ENCODE measurements around the gene HES1.

Gene HES1

GRCh38 chr3:194165271-194166018 lies 29.5 kb downstream of the HES1 start:
- DNase-seq (ENCODE audit: low read depth in 3 of 3, low spot score in 1 of 3), result no peak

- no peak for DNase-seq (ENCODE audit: low read depth in 3 of 3, low spot score in 1 of 3)
These were observed 30.9 kb downstream of the HES1 start for GRCh38 chr3:194166682-194167479.

- DNase-seq (ENCODE audit: low read depth in 3 of 3, low spot score in 1 of 3), result no peak
These were observed 31.7 kb downstream of the HES1 start for GRCh38 chr3:194167480-194168282.

DNA sequence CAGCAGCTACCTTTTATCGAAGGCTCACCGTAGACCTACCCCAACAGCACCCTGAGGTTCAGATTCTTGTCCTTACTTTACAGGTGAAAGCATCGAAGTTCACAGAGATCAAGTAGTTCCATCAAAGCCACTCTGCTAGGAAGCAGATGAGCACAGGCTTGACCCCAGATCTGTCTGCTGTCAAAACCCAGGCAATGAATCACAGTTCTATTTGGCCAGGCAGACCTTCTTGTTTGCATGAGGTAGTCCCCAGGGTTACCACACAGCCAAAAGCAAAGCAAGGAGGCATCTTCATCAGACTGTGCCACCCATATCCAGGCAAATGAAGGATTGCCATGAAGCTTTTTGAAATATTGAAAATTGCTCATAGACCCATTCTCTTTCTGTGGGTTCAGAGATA lies 33.0 kb downstream of the HES1 start:
- no peak for DNase-seq (ENCODE audit: low read depth in 3 of 3, low spot score in 1 of 3)

GRCh38 chr3:194169595-194169994 lies 33.6 kb downstream of the HES1 start:
- DNase-seq (ENCODE audit: low read depth in 3 of 3, low spot score in 1 of 3), result no peak

DNA sequence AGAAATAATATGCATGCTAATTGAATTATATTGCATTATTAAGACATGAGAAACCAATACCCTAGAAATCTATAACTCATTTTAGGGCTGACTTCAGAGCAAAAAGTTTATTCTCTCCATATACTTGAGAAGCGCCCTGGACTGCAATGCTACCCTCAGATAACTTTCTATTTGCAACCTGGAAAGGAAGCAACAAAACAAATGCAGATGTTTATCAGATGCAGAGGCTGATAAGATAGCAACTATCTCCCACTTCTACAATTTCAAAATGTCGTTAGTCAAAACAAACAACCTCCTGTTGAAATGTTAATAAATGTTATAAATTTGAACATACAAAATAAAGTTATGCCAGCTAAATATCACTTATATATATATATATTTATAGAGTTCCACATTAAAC lies 34.8 kb downstream of the HES1 start:
- DNase-seq (ENCODE audit: low read depth in 3 of 3, low spot score in 1 of 3), result no peak

GRCh38 chr3:194174406-194174805 lies 38.5 kb downstream of the HES1 start:
- DNase-seq (ENCODE audit: low read depth in 3 of 3, low spot score in 1 of 3), result no peak

DNA sequence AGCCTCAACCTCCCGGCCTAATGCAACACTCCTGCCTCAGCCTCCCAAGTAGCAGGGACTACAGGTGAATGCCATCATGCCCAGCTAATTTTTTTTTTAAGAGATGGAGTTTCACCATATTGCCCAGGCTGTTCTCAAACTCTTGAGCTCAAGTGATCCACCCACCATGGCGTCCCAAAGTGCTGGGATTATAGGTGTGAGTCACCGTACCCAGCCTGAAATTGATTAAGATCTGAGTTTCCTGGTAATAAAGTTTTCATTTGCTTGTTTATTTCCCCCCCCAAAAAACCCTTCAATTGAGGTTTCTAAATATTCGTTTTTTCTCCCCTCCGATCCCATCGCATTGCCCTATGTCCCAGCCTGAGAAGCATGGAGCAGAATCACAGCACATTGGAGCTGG lies 39.0 kb downstream of the HES1 start:
- no peak for DNase-seq (ENCODE audit: low read depth in 3 of 3, low spot score in 1 of 3)

GRCh38 chr3:194176274-194176991 lies 40.5 kb downstream of the HES1 start:
- DNase-seq (ENCODE audit: low read depth in 3 of 3, low spot score in 1 of 3), result no peak

GRCh38 chr3:194177141-194177540 lies 41.2 kb downstream of the HES1 start:
- DNase-seq (ENCODE audit: low read depth in 3 of 3, low spot score in 1 of 3), result no peak

DNA sequence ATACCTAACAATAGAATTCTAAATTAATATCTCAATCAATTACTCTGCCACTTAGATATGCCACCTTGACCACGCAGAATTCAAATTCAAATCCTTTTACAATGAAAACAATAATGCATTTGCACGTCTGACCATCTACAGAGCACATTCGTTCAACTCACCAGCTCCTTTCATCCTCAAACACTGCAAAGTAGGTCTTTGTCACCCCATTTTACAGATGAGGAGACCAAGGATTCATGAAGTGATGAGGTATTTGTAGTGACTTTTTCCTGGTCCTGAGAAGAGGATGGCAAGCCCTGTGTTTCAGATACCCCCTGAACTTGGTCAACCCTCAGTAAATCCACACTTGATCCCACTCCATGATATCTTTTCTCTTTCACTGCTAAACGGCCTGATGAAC lies 42.2 kb downstream of the HES1 start:
- no peak for DNase-seq (ENCODE audit: low read depth in 3 of 3, low spot score in 1 of 3)

DNA sequence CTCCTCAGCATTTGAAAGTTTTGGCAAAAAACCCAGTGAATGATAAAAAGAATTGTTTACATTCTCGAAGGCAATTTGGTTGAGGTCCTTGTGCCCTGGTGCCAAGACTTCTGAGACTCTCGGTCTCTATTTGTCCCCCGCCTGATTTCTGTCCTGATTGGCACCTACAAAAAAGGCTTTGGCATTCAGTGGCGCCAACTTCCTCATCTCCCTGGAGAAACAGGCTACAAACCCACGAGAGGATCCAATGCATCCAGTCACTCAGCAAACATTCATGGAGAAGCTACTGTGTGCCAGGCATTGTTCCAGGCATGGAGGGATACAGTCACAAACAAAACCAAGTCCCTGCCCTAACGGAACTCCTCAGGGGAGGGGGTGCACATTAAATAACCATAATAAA lies 42.7 kb downstream of the HES1 start:
- no peak for DNase-seq (ENCODE audit: low read depth in 3 of 3, low spot score in 1 of 3)

DNA sequence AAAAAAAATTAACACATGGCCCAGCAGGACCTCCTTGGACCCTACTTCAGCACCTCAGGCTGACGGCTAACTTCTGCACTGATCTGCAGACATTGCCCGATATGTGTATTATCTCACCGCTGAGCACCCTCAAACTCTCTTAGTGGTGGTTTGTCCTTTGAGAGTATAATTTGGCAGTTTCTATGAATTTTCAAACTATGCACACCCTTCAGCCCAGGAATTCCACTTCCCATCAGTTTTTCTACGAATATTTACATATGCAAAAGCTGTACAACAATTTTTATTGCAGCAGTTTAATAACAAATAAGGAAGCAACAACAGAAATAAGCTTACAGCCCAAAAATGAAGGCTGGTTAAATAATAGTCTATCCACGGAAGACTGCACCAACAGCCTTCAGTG lies 44.6 kb downstream of the HES1 start:
- no peak for DNase-seq (ENCODE audit: low read depth in 3 of 3, low spot score in 1 of 3)

DNA sequence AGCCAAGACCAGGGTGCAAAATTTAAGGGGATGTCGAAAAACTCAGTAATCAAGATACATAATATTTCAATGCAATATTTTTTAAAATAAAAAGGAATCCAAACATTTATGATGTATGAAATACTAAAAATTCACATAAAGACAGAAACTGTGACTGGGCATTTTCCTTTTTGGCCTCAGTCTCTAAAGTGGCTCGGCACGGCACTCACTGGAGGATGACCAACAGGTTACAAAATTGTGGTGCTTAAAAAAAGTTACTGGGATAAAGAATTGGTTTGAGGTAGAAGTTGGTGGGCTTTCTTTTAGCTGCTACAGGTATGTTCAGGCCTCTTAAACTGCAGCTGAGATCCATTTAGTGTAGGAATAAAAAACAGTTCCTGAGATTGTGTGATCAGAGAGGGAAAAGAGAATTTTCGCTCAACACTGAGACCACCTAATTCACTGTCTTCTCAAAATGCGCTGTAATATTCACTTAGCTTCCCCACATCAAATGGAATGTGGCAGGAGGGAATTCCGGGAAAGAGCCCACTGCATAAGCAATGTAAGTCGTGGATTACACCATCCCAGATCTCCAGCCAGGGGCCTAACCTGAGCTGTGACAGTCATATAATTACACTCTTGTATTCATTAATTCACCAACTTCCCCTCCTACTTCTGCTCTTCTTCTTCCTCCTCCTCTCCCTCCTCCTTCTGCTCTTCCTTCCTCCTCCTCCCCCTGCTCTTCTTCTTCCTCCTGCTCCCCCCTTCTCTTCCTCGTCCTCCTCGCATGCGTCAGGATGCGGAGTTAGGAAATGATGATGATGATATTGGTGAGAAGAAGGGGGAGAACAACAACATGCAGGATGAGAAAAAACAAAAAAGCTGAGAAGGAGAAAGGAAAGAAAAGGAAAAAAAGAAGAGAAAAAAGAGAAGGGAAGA lies 45.9 kb downstream of the HES1 start:
- no peak for DNase-seq (ENCODE audit: low read depth in 3 of 3, low spot score in 1 of 3)

GRCh38 chr3:194183271-194183670 lies 47.3 kb downstream of the HES1 start:
- DNase-seq (ENCODE audit: low read depth in 3 of 3, low spot score in 1 of 3), result no peak

DNA sequence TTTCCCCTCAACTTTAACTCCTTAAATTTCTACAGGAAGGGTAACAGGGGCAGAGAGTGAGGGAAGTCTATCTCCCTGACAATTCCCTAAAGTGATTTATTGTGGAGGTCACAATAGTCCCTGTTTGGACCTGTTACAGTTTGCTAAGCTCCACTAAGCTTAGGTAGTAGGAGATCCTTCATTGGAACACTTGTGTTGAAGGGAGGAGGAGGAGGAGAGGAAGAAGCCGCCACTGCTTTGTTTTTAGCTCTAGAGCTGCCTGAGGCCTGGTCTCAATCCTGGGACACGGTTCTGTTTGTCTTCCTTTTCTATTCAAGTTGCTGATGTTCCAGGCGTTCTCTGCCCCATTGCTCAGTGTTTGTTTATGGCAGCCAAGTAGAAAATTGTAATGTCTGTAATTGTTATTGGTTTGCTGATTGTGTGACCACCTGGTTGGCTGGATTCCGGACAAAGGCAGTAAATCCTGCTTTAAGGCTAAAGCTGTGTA lies 48.4 kb downstream of the HES1 start:
- no peak for DNase-seq (ENCODE audit: low read depth in 3 of 3, low spot score in 1 of 3)

GRCh38 chr3:194184801-194185200 lies 48.9 kb downstream of the HES1 start:
- DNase-seq (ENCODE audit: low read depth in 3 of 3, low spot score in 1 of 3), result no peak

DNA sequence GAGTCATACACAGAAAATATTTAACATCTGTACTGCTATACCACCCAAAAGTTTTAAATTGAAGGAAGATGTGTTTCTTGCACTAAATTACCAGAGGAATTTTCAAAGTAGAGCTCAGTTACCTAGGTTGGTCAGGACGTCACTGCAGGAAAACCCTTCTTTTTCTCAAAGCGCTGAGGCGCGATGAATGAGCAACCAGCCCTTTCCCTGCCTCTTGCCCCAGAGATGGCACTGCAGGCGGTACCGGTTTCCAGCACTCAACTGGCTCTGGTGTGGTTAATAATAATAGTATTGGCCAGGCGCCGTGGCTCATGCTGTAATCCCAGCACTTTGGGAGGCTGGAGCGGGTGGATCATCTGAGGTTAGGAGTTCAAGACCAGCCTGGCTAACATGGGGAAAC lies 49.3 kb downstream of the HES1 start:
- no peak for DNase-seq (ENCODE audit: low read depth in 3 of 3, low spot score in 1 of 3)

DNA sequence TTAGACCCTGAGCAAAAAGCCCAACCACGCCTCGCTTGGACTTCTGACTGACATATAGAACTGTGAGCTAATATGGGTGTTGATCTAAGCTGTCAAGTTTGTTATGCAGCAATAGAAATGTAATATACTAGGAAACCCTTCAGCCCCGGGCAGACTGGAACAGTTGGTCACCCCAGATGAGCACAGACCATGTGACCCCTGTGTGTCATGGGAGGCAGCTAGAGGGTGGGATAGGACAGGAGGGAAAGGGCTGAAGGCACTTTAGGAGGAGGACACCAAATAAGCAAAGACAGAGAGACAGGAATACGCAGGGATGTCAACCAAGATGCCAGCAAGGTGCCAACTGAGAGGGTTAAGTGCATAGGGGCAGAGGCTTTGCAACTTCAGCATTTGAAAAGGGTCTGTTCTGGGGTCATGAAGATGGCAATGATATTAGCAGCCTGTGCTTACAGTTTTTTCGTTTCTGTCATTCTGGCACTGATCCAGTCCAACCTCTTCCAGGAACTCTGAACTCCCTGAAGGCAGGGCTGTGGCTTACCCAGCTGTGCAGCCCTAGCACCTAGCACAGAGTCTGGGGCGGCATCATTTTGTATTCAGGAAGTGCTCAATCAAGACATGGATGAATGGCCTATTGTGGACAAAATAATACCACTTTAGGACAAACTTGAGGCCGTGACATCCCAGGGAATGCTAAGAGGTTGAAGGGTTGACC lies 51.4 kb downstream of the HES1 start:
- no peak for DNase-seq (ENCODE audit: low read depth in 3 of 3, low spot score in 1 of 3)

All from stimulated activated CD4-positive, alpha-beta T cell treated with anti-CD3 and anti-CD28 coated beads, TNF-alpha, amount 100 ng/mL, for 1 hour (primary cell).